GM13977 (cell line): ENCODE measurements around the gene MCCD1.

ENCODE experiments used
- DNase-seq: peaks from one replicate; pipeline ENCODE4 v3.0.0; 2012; ENCODE audit warnings: low spot score
- in situ Hi-C: fragments of 300-500 bp; cut with MboI; formaldehyde crosslinking; loops from one replicate; pipeline ENCODE4 v1.12.0; 2022; ENCODE audit warnings: low sequenced_read_pairs, low pct_unique_long_range_greater_than_20kb, mixed read lengths, inconsistent platforms; ENCODE audit not compliant: unreplicated experiment
- TF ChIP-seq, protein P1 (sequence below): IDR thresholded peaks from 2 replicates; pipeline ENCODE4 v1.5.1; 2012; ENCODE audit warnings: mild to moderate bottlenecking, control low read depth; ENCODE audit not compliant: insufficient read depth; ENCODE audit errors: extremely low read depth, missing control alignments

MCCD1 gene

DNA sequence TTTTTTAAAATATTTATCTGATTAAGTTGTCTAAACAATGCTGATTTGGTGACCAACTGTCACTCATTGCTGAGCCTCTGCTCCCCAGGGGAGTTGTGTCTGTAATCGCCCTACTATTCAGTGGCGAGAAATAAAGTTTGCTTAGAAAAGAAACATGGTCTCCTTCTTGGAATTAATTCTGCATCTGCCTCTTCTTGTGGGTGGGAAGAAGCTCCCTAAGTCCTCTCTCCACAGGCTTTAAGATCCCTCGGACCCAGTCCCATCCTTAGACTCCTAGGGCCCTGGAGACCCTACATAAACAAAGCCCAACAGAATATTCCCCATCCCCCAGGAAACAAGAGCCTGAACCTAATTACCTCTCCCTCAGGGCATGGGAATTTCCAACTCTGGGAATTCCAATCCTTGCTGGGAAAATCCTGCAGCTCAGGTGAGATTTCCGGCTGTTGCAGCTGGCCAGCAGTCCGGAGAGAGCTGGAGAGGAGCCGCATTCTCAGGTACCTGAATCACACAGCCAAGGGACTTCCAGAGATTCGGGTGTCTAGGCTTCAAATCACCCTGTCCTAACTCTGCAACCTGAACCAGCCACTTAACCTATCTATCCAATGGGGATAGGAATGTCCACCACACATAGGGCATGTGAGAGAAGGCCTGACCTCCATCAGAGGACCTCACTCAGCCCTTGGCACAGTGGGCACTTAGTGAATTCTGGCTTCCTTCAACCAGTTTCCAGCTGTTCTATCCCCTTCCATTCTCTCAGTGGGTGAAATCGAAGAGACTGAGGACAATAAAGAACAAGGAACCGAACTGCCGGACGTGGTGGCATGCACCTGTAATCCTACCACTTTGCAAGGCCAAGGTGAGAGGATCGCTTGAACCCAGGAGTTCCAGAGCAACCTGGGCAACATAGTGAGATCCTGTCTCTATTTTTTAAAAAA, 49.7 kb downstream of the MCCD1 start:
- TF ChIP-seq, protein P1, sequence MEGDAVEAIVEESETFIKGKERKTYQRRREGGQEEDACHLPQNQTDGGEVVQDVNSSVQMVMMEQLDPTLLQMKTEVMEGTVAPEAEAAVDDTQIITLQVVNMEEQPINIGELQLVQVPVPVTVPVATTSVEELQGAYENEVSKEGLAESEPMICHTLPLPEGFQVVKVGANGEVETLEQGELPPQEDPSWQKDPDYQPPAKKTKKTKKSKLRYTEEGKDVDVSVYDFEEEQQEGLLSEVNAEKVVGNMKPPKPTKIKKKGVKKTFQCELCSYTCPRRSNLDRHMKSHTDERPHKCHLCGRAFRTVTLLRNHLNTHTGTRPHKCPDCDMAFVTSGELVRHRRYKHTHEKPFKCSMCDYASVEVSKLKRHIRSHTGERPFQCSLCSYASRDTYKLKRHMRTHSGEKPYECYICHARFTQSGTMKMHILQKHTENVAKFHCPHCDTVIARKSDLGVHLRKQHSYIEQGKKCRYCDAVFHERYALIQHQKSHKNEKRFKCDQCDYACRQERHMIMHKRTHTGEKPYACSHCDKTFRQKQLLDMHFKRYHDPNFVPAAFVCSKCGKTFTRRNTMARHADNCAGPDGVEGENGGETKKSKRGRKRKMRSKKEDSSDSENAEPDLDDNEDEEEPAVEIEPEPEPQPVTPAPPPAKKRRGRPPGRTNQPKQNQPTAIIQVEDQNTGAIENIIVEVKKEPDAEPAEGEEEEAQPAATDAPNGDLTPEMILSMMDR, result no peak
- no peak for DNase-seq
- in situ Hi-C loops, result no loop called here

DNA sequence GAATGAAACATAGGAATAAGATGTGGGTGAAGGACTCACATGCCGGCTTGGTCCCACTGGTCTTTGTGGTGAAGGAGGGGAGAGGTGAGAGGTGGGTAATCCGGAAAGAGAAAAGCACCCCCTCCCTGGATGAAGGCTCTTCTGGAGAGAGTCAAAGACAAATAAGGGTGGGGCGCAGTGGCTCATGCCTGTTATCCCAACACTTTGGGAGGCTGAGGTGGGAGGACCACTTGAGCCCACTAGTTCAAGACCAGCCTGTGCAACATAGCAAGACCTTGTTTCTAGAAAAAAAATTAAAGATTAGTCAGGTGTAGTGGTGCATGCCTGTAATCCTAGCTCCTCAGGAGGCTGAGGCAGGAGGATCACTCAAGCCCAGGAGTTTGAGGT, 50.4 kb downstream of the MCCD1 start:
- in situ Hi-C loops, result no loop called here
- TF ChIP-seq, protein P1, result no peak
- DNase-seq, result no peak
